HG03354 (cell line): Measurements from ENCODE around the gene TOP1.

Experiments used
- ATAC-seq: cut with Tn5 transposase; IDR thresholded peaks from one replicate; pipeline ENCODE4 v1.9.1; 2021; ENCODE audit warnings: mild to moderate bottlenecking; ENCODE audit not compliant: unreplicated experiment, poor library complexity, severe bottlenecking

TOP1 gene

DNA sequence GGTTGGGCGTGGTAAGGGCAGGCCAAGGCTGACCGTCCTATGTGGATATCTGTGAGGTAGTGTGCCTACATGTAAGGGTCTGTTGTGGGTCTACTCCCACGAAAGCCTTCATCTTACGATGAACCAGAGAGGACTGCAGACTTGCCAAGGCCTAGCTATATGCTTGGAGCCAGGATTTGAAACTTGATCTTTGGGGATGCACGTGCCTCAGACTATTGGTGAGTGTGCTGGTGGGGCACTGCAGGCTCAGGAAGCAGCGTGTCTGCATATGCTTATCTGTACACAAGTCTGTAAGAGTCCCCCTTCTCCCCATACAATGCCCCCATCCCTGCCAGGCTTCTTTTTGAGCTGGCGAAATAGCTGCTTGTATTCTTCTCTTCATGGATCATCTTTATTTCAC, 126.6 kb downstream of the TOP1 start:
- ATAC-seq = no peak

DNA sequence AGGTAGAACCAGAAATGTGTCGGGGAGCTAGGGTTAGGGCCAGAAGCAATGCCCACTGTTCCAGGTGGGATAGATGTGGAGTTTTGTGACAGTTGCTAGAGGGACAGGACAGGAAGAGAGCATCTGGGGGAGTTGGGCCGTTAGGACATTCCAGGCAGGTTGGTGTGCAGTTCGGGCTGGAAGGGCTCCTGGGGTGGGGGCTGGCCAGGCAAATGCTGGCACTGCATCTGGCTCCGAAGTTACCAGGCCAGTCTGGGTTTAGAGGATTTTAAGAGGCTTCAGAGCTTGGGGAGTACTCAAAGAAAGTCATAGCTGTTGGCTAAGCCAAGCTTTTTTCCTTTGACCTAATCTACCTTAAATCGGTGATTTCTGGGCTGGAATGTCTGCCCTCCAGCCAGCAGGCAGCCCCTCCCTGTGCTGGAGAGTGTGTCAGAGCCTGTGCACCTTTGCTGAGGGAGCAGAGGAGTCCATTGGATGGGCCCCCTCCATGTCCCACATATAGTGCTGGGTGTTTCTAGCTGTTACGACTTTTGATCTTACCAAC, 129.5 kb downstream of the TOP1 start:
- no peak for ATAC-seq

DNA sequence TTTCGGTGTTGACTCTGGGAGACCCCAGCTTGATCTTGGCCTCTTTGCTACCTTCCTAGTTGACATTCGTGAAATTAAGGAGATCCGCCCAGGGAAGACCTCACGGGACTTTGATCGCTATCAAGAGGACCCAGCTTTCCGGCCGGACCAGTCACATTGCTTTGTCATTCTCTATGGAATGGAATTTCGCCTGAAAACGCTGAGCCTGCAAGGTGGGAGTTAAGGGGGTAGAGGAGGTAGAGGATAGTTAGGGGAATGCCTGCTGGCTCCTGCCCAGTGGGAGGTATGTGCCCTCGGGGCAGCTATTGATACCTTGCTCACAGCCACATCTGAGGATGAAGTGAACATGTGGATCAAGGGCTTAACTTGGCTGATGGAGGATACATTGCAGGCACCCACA, 130.9 kb downstream of the TOP1 start:
- ATAC-seq = no peak

DNA sequence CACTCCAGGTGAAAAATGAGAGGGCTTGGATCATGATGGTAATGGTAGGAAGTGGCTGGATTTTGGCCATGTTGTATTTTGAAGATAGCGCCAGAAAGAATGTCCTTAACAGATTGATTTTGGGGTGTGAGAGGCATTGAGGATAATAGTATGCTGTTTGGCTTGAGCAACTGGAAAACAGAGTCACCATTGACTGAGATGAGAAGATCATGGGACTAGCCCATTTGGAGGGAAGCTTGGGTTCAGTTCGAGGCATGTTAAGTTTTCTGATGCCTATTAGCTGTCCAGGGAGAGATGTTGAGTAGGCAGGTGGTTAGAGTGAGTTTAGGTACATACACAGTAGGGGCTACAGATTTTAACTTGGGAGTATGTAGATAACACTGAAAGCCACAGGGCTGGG, 132.1 kb downstream of the TOP1 start:
- no peak for ATAC-seq

DNA sequence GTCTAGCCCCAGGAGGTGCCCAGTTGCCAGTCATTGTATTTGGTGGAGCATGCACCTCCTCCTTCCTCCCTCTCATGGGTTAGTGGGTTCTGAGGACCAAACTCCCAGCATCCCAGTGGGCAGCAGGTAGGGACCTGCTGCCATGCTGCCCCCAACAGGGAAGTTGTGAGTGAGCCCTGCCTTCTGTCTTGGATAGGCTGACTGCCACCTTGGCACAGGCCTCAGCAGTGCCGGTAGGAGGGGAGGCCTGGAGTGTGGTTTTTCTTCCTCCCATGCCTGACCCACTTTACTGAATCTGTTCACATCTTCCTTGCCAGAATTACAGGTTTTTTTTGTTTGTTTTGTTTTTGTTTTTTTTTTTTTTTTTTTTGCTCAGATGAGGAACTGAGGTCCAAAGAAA, 133.3 kb downstream of the TOP1 start:
- ATAC-seq = no peak

DNA sequence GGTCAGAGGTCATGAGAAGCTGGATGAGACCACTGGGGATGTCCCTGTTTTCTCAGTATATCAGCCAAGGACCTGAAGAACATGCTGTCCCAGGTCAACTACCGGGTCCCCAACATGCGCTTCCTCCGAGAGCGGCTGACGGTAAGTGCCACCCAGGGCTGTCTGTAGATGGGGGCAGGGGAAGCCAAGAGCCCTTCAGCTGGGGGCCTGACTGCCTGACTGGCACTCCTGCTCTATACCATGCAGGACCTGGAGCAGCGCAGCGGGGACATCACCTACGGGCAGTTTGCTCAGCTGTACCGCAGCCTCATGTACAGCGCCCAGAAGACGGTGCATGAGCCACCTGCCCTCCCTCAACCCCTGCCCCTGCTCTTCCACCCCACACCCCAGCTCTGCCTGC, 133.8 kb downstream of the TOP1 start:
- no peak for ATAC-seq

DNA sequence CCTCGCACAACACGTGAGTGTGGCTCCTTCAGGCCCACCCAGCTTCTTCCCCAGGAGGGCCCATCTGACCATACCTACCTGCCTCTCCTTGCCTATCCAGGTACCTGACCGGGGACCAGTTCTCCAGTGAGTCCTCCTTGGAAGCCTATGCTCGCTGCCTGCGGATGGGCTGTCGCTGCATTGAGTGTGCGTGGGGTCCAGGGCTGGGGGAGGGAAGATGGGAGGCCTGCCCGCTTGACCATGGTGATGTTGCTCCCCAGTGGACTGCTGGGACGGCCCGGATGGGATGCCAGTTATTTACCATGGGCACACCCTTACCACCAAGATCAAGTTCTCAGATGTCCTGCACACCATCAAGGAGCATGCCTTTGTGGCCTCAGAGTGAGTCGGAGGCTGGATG, 135.2 kb downstream of the TOP1 start:
- no peak for ATAC-seq

DNA sequence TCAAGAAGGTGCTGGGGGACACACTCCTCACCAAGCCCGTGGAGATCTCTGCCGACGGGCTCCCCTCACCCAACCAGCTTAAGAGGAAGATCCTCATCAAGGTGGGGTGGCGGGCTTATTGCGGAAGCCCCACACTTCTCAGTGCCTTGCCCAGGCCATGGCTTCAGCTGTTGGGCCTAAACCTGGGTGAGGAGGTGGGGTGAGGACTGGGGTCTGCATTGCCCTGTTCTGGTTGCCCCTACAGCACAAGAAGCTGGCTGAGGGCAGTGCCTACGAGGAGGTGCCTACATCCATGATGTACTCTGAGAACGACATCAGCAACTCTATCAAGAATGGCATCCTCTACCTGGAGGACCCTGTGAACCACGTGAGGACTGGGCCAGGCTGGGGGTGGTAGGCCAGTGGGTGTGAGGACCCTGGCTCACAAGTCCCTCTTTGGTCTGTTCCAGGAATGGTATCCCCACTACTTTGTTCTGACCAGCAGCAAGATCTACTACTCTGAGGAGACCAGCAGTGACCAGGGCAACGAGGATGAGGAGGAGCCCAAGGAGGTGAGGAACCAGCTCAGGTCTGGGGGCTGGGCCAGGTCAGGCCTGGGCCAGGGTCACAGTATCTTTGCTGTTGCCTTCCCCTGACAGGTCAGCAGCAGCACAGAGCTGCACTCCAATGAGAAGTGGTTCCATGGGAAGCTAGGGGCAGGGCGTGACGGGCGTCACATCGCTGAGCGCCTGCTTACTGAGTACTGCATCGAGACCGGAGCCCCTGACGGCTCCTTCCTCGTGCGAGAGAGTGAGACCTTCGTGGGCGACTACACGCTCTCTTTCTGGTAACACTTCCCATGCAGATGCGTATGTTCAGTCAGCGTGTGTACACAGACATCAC, 136.6 kb downstream of the TOP1 start:
- ATAC-seq = no peak

DNA sequence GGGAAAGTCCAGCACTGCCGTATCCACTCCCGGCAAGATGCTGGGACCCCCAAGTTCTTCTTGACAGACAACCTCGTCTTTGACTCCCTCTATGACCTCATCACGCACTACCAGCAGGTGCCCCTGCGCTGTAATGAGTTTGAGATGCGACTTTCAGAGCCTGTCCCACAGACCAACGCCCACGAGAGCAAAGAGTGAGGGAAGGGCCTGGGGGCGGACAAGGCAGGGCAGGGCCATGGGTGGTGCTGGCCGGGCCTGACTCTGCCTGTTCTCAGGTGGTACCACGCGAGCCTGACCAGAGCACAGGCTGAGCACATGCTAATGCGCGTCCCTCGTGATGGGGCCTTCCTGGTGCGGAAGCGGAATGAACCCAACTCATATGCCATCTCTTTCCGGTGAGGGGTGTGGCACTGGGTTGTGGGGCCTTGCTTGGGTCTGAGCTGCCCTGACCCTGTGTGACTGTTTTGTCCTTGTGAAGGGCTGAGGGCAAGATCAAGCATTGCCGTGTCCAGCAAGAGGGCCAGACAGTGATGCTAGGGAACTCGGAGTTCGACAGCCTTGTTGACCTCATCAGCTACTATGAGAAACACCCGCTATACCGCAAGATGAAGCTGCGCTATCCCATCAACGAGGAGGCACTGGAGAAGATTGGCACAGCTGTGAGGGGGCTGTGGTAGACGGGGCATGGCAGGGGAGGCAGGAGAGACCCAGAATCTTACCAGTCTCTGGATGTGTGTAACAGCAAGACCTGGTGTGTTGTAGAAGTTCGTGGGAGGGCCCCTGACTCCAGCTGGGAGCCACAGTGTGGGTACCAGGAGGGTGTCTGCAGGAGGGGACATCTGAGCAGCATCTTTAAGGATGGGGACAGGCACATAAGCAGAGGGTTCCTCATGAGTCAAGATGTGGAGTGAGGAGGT, 137.8 kb downstream of the TOP1 start:
- ATAC-seq = no peak

DNA sequence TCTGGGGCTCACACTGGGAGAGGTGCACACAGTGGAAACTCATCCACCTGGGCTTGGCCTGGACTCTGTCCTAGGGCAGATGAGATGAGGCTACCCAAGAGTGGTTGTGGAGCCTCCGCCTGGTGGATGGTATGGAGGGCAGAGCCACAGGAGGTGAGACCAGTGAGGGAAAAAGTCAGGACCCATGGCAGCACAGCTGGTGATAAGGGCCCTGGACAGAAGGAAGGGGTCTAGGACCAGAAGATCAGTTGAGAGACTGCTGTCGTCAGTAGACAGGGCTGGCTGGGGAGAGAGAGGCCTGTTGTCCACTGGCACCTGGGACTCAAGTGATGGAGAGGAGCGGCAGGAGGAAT, 138.5 kb downstream of the TOP1 start:
- no peak for ATAC-seq

DNA sequence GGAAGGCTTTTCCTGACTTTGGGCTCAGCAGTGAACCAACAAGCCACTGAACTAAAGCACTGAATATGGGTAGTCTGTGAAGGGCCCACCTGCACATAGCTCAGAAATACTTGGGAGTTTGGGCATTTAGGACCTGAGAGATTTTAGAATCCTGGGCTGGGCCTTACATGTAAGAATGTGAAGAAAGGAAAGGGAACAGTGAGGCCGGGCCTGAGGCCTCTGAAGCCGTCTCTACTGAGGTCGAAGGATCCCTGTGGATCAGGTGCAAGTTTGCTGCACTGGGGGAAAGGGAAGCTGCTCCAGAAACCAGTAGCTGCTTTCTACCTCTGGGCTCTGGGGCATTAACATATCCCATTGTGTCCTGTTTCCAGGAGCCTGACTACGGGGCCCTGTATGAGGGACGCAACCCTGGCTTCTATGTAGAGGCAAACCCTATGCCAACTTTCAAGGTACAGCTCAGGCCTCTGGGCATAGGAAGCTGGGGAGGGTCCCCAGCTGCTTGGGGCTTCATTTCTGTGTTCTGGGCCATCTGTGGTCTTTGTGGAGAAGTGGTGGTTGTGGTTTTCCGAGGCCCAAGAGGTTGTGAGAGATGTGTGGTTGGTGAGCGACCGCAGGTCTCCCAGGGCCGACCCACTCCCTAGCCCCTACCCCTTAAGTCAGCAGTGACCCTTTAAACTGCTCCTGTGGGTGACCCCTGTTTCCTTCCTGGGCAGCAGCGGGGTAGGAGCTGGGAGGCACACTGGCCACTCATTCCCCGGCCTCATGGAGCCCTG, 139.0 kb downstream of the TOP1 start:
- no peak for ATAC-seq

DNA sequence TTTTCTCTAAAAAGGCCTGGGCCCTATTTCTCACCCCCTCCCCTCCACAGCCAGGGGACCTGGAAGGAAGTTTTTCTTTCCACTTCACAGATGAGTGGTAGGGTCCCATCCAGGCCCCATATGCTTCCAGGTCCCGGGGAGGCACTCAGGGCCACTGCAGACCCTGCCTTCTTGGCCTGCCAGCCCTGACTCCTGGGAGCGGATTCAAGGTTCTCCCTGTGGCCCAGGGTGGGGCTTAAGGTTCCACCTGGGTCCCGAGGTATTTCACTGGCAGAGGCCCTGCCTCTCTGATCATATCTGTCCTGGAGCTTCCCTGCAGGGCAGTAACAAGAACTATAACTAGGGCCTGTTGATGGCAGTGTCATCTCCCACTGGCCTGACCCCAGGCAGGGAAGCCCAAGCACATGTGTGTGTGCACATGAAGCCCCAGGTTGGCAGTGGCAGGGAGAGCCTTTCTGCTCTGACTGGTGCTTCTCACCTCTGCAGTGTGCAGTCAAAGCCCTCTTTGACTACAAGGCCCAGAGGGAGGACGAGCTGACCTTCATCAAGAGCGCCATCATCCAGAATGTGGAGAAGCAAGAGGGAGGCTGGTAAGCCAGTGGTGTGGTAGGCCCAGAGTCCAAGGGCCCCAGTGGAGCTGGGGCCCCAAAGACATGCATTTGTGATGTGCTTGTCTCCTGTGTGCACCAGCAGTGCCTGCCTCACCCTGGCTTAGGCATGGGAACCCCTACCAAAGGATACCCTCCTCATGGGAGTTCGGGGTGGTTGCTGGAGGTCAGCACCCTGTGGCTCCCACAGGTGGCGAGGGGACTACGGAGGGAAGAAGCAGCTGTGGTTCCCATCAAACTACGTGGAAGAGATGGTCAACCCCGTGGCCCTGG, 139.9 kb downstream of the TOP1 start:
- ATAC-seq = no peak

DNA sequence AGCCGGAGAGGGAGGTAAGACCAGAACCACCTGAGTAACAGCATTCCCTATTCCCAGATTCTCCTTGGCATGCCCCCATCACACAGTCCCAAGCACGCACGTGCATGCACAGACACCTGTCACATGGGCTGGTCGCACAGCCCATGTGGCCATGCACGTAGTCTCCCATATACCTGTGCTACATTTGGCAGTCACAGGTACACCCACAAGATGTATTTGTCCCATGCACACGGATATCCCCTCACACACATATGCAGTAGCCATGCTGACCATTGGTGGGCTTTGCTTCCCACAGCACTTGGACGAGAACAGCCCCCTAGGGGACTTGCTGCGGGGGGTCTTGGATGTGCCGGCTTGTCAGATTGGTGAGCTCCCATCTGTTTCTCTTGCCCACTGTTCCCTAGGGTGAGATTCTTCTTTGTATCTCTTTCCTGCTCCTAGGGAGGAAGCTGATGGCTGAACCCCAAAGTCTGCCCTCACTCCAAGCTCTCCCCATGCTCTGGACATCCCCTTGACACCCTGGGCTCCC, 140.6 kb downstream of the TOP1 start:
- ATAC-seq = no peak

DNA sequence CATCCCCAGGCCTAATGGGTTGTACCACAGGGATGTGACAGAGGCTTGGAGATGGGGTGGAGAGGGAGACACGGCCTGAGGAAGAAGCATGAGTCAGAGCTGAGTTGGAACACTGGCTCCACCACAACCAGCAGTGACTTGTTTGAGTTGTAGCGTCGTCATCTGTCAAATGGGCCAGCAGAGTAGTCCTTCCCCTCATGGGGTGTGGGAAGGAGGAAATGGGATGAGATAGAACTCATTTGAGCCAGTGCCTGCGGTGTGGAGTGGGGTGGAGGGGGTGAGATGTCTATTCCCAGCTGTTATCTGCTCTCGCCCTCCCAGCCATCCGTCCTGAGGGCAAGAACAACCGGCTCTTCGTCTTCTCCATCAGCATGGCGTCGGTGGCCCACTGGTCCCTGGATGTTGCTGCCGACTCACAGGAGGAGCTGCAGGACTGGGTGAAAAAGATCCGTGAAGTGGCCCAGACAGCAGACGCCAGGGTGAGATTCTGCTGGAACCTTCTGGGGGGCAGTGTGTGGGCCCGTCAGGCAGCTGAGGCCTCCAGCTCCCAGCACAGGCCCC, 141.2 kb downstream of the TOP1 start:
- ATAC-seq = no peak

DNA sequence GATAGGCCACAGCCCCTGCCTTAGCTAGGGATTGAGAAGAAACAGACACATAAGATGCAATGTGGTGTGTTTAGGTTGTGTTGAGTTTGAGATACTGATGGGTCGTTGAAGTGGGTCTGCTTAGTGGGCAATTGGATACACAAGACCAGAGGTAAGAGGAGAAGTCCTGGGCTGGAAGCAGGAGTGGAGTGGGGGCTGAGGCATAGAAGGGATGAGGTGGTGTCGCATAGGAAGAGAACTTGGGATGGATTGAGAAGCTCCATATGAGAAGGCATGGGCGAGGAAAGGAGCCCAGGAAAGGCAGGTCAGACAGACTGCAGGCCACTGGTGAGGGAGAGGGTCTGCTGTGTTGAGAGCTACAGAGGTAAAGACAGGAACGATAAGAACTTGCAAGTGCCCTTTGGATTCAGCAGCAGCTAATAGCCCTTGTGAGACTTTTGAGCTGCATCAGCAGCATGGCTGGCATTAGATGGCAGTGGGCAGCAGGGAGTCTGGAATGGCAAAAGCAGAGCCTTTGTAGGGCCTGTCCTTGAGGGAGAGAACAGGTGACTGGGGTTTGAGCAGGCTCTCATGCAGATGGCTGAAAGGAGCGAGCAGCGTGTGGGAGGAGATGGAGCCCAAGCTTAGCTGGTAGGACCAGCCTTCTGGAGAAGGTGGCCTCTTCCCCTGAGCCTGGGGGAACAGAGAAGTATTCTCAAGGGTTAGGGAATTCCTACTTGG, 141.9 kb downstream of the TOP1 start:
- no peak for ATAC-seq

DNA sequence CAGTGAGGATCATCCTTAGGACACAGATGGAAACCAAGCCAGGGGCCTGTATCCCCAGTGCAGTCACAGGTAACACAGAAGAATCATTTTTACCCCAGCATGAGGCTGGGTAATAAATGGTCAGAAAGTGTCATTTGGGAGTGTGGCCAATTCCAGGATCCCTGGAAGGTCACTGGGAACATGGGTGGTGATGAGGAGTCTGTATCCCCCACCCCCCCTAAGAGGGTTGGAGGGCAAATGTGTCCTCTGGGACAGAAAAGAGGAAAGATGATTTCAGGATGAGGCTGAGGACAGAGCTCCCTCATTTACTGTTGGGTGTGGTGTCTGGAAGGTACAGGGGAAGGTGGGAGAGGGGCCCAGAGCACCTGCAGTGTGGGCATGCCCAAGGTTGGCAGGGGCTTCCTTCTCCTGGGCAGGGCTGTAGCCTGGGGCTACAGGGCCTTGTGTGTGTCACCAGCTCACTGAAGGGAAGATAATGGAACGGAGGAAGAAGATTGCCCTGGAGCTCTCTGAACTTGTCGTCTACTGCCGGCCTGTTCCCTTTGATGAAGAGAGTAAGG, 143.2 kb downstream of the TOP1 start:
- no peak for ATAC-seq

DNA sequence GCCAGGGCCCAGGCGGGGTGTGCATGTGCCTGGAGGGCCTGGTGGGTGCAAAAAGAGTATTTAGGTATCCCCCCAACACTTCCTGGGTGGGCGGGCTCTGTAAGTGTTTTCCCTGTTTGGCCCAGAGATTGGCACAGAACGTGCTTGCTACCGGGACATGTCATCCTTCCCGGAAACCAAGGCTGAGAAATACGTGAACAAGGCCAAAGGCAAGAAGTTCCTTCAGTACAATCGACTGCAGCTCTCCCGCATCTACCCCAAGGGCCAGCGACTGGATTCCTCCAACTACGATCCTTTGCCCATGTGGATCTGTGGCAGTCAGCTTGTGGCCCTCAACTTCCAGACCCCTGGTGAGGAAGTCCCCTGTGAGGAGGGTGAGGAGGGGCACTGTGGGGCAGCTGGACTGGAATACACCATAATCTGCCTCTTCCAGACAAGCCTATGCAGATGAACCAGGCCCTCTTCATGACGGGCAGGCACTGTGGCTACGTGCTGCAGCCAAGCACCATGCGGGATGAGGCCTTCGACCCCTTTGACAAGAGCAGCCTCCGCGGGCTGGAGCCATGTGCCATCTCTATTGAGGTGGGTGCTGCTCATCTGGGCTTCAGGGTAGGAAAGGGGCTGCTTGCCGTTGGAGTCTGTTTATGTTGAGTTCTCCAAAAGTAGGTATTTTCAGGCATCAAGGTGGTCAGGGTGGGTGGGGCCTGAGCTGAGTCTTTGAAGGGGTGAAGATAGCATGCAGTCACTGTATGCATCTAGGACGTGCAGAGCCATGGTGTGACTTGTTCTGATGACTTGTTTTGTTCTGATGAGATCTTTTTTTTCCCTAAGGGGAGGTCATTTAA, 143.9 kb downstream of the TOP1 start:
- peak; percentile 8 for ATAC-seq
